ENCODE data around the gene AIG1. TPM values are rescaled to one million over a fixed set of nuclear protein-coding genes. Genes with fewer than 3 reads are reported as not detected.
A peak's percentile ranks its signal among the peaks of the same experiment; 100 is the strongest.
"Not testable (repeated sequence)": the region's sequence is repeated elsewhere in the genome, so short reads cannot be mapped to it uniquely, and the experiment has no call there.

The AIG1 gene
- 31.0 to 31.7 TPM (median 31.3 TPM) in 3 replicates for total RNA-seq

GRCh38 chr6:143060806-143061596 lies at the start of gene AIG1:
TSS of gene AIG1 (plus strand) at chr6:143060889. CDS start at chr6:143060926, 37 bp downstream.
- no peaks in the 10 kb centered on the region for H3K36me3 Mint-ChIP-seq
- no peaks in the 10 kb centered on the region for H3K27me3 Mint-ChIP-seq (ENCODE audit: low read depth)
- DNase-seq (ENCODE audit: low spot score in 2 of 2, unreplicated experiment in 2 of 2): peak; percentile 43 to 69
- H3K9me3 Mint-ChIP-seq: peaks cover 3% of the 10 kb centered on the region
- no peak for TF ChIP-seq CTCF (IDR thresholded peaks at IDR 0.05; ENCODE audit: unreplicated experiment)
- peak within 1 kb of the TSS; percentile 97 for H3K27ac Mint-ChIP-seq
- H3K4me3 Mint-ChIP-seq: peak within 1 kb of the TSS; percentile 92
- H3K4me1 Mint-ChIP-seq: peaks cover 36% of the 10 kb centered on the region

GRCh38 chr6:143014764-143015163 lies 45.9 kb upstream of the AIG1 start:
- no peak overlapping the region for H3K27ac Mint-ChIP-seq
- no peaks in the 10 kb centered on the region for H3K27me3 Mint-ChIP-seq (ENCODE audit: low read depth)
- no peak for TF ChIP-seq CTCF (IDR thresholded peaks at IDR 0.05; ENCODE audit: unreplicated experiment)
- peaks cover 3% of the 10 kb centered on the region for H3K9me3 Mint-ChIP-seq
- no peak for DNase-seq (ENCODE audit: low spot score in 2 of 2, unreplicated experiment in 2 of 2)
- no peaks in the 10 kb centered on the region for H3K36me3 Mint-ChIP-seq
- no peak overlapping the region for H3K4me3 Mint-ChIP-seq
- no peaks in the 10 kb centered on the region for H3K4me1 Mint-ChIP-seq

- no peaks in the 10 kb centered on the region for H3K36me3 Mint-ChIP-seq
- no peaks in the 10 kb centered on the region for H3K27me3 Mint-ChIP-seq (ENCODE audit: low read depth)
- no peaks in the 10 kb centered on the region for H3K4me1 Mint-ChIP-seq
- no peak for TF ChIP-seq CTCF (IDR thresholded peaks at IDR 0.05; ENCODE audit: unreplicated experiment)
- no peak overlapping the region for H3K4me3 Mint-ChIP-seq
- DNase-seq (ENCODE audit: low spot score in 2 of 2, unreplicated experiment in 2 of 2): no peak
- no peak overlapping the region for H3K27ac Mint-ChIP-seq
- H3K9me3 Mint-ChIP-seq: peaks cover 3% of the 10 kb centered on the region
Measured at GRCh38 chr6:143015300-143015706, 45.4 kb upstream of the AIG1 start.

- Mint-ChIP-seq H3K4me1 (no peaks in the 10 kb centered on the region), H3K36me3 (no peaks in the 10 kb centered on the region), H3K4me3 (no peak overlapping the region), H3K27me3 (ENCODE audit: low read depth) (no peaks in the 10 kb centered on the region), H3K9me3 (peaks cover 3% of the 10 kb centered on the region), H3K27ac (no peak overlapping the region)
- no peak for DNase-seq (ENCODE audit: low spot score in 2 of 2, unreplicated experiment in 2 of 2)
- TF ChIP-seq CTCF (IDR thresholded peaks at IDR 0.05; ENCODE audit: unreplicated experiment): no peak
Measured at GRCh38 chr6:143018955-143019354, 41.7 kb upstream of the AIG1 start.

GRCh38 chr6:143020862-143021261 lies 39.8 kb upstream of the AIG1 start:
- not testable (repeated sequence) for H3K9me3 Mint-ChIP-seq; H3K36me3 Mint-ChIP-seq; H3K4me3 Mint-ChIP-seq; DNase-seq (ENCODE audit: low spot score in 2 of 2, unreplicated experiment in 2 of 2); H3K27ac Mint-ChIP-seq; H3K27me3 Mint-ChIP-seq (ENCODE audit: low read depth); H3K4me1 Mint-ChIP-seq

- Mint-ChIP-seq H3K4me1 (no peaks in the 10 kb centered on the region), H3K4me3 (no peak overlapping the region)
- no peak for TF ChIP-seq CTCF (IDR thresholded peaks at IDR 0.05; ENCODE audit: unreplicated experiment)
Measured at GRCh38 chr6:143021543-143021942, 39.1 kb upstream of the AIG1 start.

More at GRCh38 chr6:143021543-143021942, 39.1 kb upstream of the AIG1 start:
- Mint-ChIP-seq H3K27ac (no peak overlapping the region), H3K9me3 (peaks cover 13% of the 10 kb centered on the region), H3K36me3 (no peaks in the 10 kb centered on the region), H3K27me3 (ENCODE audit: low read depth) (no peaks in the 10 kb centered on the region)
- no peak for DNase-seq (ENCODE audit: low spot score in 2 of 2, unreplicated experiment in 2 of 2)
